Panc1 (cell line): ENCODE measurements around the gene TAPBP.

ENCODE experiments used
- CTCF ChIP-seq: fragments of 450-650 bp; IDR thresholded peaks from 2 replicates; pipeline ENCODE4 v1.5.1; 2017; ENCODE audit warnings: mild to moderate bottlenecking
- POLR2AphosphoS5 ChIP-seq: IDR thresholded peaks from 2 replicates; pipeline ENCODE4 v1.6.1; 2012; ENCODE audit warnings: mild to moderate bottlenecking, low read depth, low read length, moderate library complexity
- SIN3A ChIP-seq: IDR thresholded peaks from 2 replicates; pipeline ENCODE4 v1.6.1; 2012; ENCODE audit warnings: low read depth, mild to moderate bottlenecking, low read length, moderate library complexity, borderline replicate concordance; ENCODE audit not compliant: insufficient read depth

- no peak for TF ChIP-seq CTCF
- no peak for TF ChIP-seq SIN3A
- no peak for TF ChIP-seq POLR2AphosphoS5
Observed at GRCh38 chr6:33301877-33302276, 12.0 kb downstream of the TAPBP start.
